H9 (cell line): ENCODE measurements around the gene TRAF2. TPM values are rescaled to one million over a fixed set of nuclear protein-coding genes. Genes with fewer than 3 reads are reported as not detected.

Experiments used
- DNase-seq: peaks from one replicate; pipeline ENCODE4 v3.0.0-alpha.2; 2017
- H2AFZ ChIP-seq: one replicate; pipeline ENCODE4 v1.6.1; 2013; ENCODE audit warnings: mild to moderate bottlenecking, low read length, control low read depth, moderate library complexity
- H2AK5ac ChIP-seq: 2 replicates; pipeline ENCODE4 v1.6.1; 2013; ENCODE audit warnings: low read length, control low read depth, mixed read lengths; ENCODE audit not compliant: insufficient read length
- H2BK120ac ChIP-seq: one replicate; pipeline ENCODE4 v1.6.1; 2013; ENCODE audit warnings: low read depth, mild to moderate bottlenecking, low read length, control low read depth, inconsistent platforms; ENCODE audit not compliant: poor library complexity, severe bottlenecking
- H2BK12ac ChIP-seq: 2 replicates; pipeline ENCODE4 v1.6.1; 2013; ENCODE audit warnings: low read length, control low read depth, mixed read lengths, low read depth; ENCODE audit not compliant: insufficient read length
- H2BK15ac ChIP-seq: 2 replicates; pipeline ENCODE4 v1.6.1; 2013; ENCODE audit warnings: low read depth, low read length, control low read depth
- H2BK20ac ChIP-seq: one replicate; pipeline ENCODE4 v1.6.1; 2013; ENCODE audit warnings: low read depth, mild to moderate bottlenecking, low read length, control low read depth, inconsistent platforms; ENCODE audit not compliant: poor library complexity, severe bottlenecking
- H2BK5ac ChIP-seq: 2 replicates; pipeline ENCODE4 v1.6.1; 2013; ENCODE audit warnings: low read length, control low read depth, mixed read lengths; ENCODE audit not compliant: insufficient read length
- H3K14ac ChIP-seq: 2 replicates; pipeline ENCODE4 v1.6.1; 2013; ENCODE audit warnings: low read length, control low read depth; ENCODE audit not compliant: insufficient read depth
- H3K18ac ChIP-seq: 2 replicates; pipeline ENCODE4 v1.6.1; 2013; ENCODE audit warnings: low read depth, mild to moderate bottlenecking, mixed read lengths, low read length, control low read depth; ENCODE audit not compliant: insufficient read length
- H3K23ac ChIP-seq: 2 replicates; pipeline ENCODE4 v1.6.1; 2013; ENCODE audit warnings: low read length, control low read depth, mixed read lengths, low read depth; ENCODE audit not compliant: insufficient read length
- H3K23me2 ChIP-seq: 2 replicates; pipeline ENCODE4 v1.6.1; 2013; ENCODE audit warnings: low read depth, mild to moderate bottlenecking, mixed read lengths, low read length, control low read depth; ENCODE audit not compliant: insufficient read length, poor library complexity, severe bottlenecking
- H3K27ac ChIP-seq: 2 replicates; pipeline ENCODE4 v1.5.1; 2013; ENCODE audit warnings: low read length, control low read depth, mixed read lengths, low read depth; ENCODE audit not compliant: insufficient read length
- H3K27me3 ChIP-seq: 2 replicates; pipeline ENCODE4 v1.6.1; 2013; ENCODE audit warnings: low read length, control low read depth, inconsistent platforms; ENCODE audit not compliant: insufficient read depth
- H3K4ac ChIP-seq: 2 replicates; pipeline ENCODE4 v1.6.1; 2013; ENCODE audit warnings: low read depth, mild to moderate bottlenecking, control low read depth, inconsistent platforms, low read length, moderate library complexity
- H3K4me1 ChIP-seq: 2 replicates; pipeline ENCODE4 v1.6.1; 2013; ENCODE audit warnings: low read length, control low read depth, inconsistent platforms; ENCODE audit not compliant: insufficient read depth
- H3K4me2 ChIP-seq: 2 replicates; pipeline ENCODE4 v1.6.1; 2013; ENCODE audit warnings: low read length, control low read depth, mixed read lengths; ENCODE audit not compliant: insufficient read length, insufficient read depth
- H3K56ac ChIP-seq: 2 replicates; pipeline ENCODE4 v1.6.1; 2013; ENCODE audit warnings: low read depth, mild to moderate bottlenecking, mixed read lengths, low read length, control low read depth; ENCODE audit not compliant: insufficient read length
- H3K79me1 ChIP-seq: 2 replicates; pipeline ENCODE4 v1.6.1; 2013; ENCODE audit warnings: low read depth, mild to moderate bottlenecking, moderate library complexity, low read length, control low read depth, inconsistent platforms; ENCODE audit not compliant: insufficient read depth, poor library complexity, severe bottlenecking
- H3K79me2 ChIP-seq: 2 replicates; pipeline ENCODE4 v1.6.1; 2013; ENCODE audit warnings: low read length, control low read depth, inconsistent platforms; ENCODE audit not compliant: insufficient read depth
- H3K9ac ChIP-seq: 2 replicates; pipeline ENCODE4 v1.6.1; 2013; ENCODE audit warnings: low read length, control low read depth, mixed read lengths; ENCODE audit not compliant: insufficient read length; ENCODE audit errors: extremely low read depth
- H3K9me3 ChIP-seq: one replicate; pipeline ENCODE4 v1.6.1; 2013; ENCODE audit warnings: low read depth, low read length, inconsistent platforms; ENCODE audit not compliant: control insufficient read depth
- H3T11ph ChIP-seq: one replicate; pipeline ENCODE4 v1.6.1; 2013; ENCODE audit warnings: mild to moderate bottlenecking, low read length, control low read depth, inconsistent platforms
- H4K20me1 ChIP-seq: one replicate; pipeline ENCODE4 v1.6.1; 2013; ENCODE audit not compliant: control insufficient read depth, insufficient read length, insufficient read depth
- H4K5ac ChIP-seq: 2 replicates; pipeline ENCODE4 v1.6.1; 2013; ENCODE audit warnings: low read depth, mild to moderate bottlenecking, mixed read lengths, low read length, control low read depth; ENCODE audit not compliant: insufficient read length
- H4K8ac ChIP-seq: replicated peaks from 2 replicates; pipeline ENCODE4 v1.6.1; 2013; ENCODE audit warnings: low read length, control low read depth, mixed read lengths, low read depth; ENCODE audit not compliant: insufficient read length
- H4K91ac ChIP-seq: 2 replicates; pipeline ENCODE4 v1.6.1; 2013; ENCODE audit warnings: low read depth, mild to moderate bottlenecking, moderate library complexity, mixed read lengths, low read length, control low read depth; ENCODE audit not compliant: insufficient read length
- H3K27ac Mint-ChIP-seq, 3 experiments: 2 replicates in 2 of 3; 3 replicates in 1 of 3; pipeline ENCODE4 v1.8.0; 2020 to 2021; ENCODE audit warnings: mixed read lengths in 3 of 3, mild to moderate bottlenecking in 1 of 3, moderate library complexity in 1 of 3
- H3K27me3 Mint-ChIP-seq: 2 replicates; pipeline ENCODE4 v1.8.0; 2021; ENCODE audit warnings: low read depth, mild to moderate bottlenecking, moderate library complexity, mixed read lengths
- H3K36me3 Mint-ChIP-seq, 3 experiments: 2 replicates in 2 of 3; 3 replicates in 1 of 3; pipeline ENCODE4 v1.8.0; 2020 to 2021; ENCODE audit warnings: low read depth in 3 of 3, mixed read lengths in 3 of 3; ENCODE audit not compliant: insufficient read depth in 1 of 3
- H3K4me1 Mint-ChIP-seq, 2 experiments: 2 replicates each; pipeline ENCODE4 v1.8.0; 2020; ENCODE audit warnings: mixed read lengths in 2 of 2
- H3K4me3 Mint-ChIP-seq, 2 experiments: 2 replicates in 1 of 2; 3 replicates in 1 of 2; pipeline ENCODE4 v1.8.0; 2020 to 2021; ENCODE audit warnings: mild to moderate bottlenecking in 2 of 2, mixed read lengths in 2 of 2, moderate library complexity in 1 of 2
- H3K9me3 Mint-ChIP-seq, 2 experiments: 2 replicates in 1 of 2; 3 replicates in 1 of 2; pipeline ENCODE4 v1.8.0; 2020; ENCODE audit warnings: mild to moderate bottlenecking in 2 of 2, mixed read lengths in 2 of 2, moderate library complexity in 1 of 2
- WGBS: extraction: QIAGEN DNeasy Blood & Tissue Kit; methylation state at CpG from one replicate; pipeline ENCODE4 v1.1.7; 2013; ENCODE audit warnings: missing lambda C conversion rate, low lambda C conversion rate, mixed read lengths; ENCODE audit not compliant: insufficient read length; ENCODE audit errors: extremely low coverage; 5-methylcytosine and 5-hydroxymethylcytosine counted together
- total RNA-seq: library from RNA; stranded (reverse); gene quantifications from 2 replicates; pipeline ENCODE4 v1.2.1, GENCODE V29; 2021
- TF ChIP-seq, protein P1 (sequence below): fragments of 200-600 bp; sonication (generic); conservative IDR thresholded peaks from 3 replicates; pipeline ENCODE4 v1.8.0; 2021; ENCODE audit warnings: antibody characterized with exemption, mild to moderate bottlenecking

Gene TRAF2
- total RNA-seq, 1 experiment from 2014 or later, result 48.8 TPM

GRCh38 chr9:136960212-136960937 lies 74.1 kb downstream of the TRAF2 start:
- Mint-ChIP-seq H3K27ac (no peak overlapping the region), H3K4me3 (no peak overlapping the region), H3K27me3 (peaks cover 12% of the 10 kb centered on the region), H3K9me3 (peaks cover 6% of the 10 kb centered on the region in 2 experiments; a peak in 4 of 5 replicates), H3K4me1 (0 out of 4 replicates have a peak, but pooled peaks cover 0 to 5% of the 10 kb centered on the region in 2 experiments), H3K36me3 (no peaks in the 10 kb centered on the region; a peak in 1 of 7 replicates)
- no peak overlapping the region for H2BK120ac ChIP-seq
- no peak overlapping the region for H3K56ac ChIP-seq
- no peaks in the 10 kb centered on the region for H3K79me2 ChIP-seq
- no peak overlapping the region for H3K9ac ChIP-seq
- H2BK5ac ChIP-seq, result no peak overlapping the region
- no peak overlapping the region for H4K8ac ChIP-seq
- H3K14ac ChIP-seq, result no peak overlapping the region
- H3K23me2 ChIP-seq, result no peaks in the 10 kb centered on the region
- WGBS, result no CpG with 5 or more reads among the region's 19 CpGs
- H3T11ph ChIP-seq, result no peak overlapping the region
- H4K20me1 ChIP-seq, result peaks cover 2% of the 10 kb centered on the region
- DNase-seq, result no peak
- H2BK15ac ChIP-seq, result no peak overlapping the region
- no peak overlapping the region for H2BK12ac ChIP-seq
- H3K18ac ChIP-seq, result no peak overlapping the region
- no peaks in the 10 kb centered on the region for H3K79me1 ChIP-seq
- H2AFZ ChIP-seq, result no peak overlapping the region
- H3K9me3 ChIP-seq, result no peaks in the 10 kb centered on the region
- no peaks in the 10 kb centered on the region for H3K27me3 ChIP-seq
- no peak overlapping the region for H4K91ac ChIP-seq
- H4K5ac ChIP-seq, result no peak overlapping the region
- no peak overlapping the region for H3K23ac ChIP-seq
- H3K4me1 ChIP-seq, result no peaks in the 10 kb centered on the region
- H2BK20ac ChIP-seq, result no peak overlapping the region
- H3K27ac ChIP-seq, result no peak overlapping the region
- H2AK5ac ChIP-seq, result no peak overlapping the region
- TF ChIP-seq, protein P1, sequence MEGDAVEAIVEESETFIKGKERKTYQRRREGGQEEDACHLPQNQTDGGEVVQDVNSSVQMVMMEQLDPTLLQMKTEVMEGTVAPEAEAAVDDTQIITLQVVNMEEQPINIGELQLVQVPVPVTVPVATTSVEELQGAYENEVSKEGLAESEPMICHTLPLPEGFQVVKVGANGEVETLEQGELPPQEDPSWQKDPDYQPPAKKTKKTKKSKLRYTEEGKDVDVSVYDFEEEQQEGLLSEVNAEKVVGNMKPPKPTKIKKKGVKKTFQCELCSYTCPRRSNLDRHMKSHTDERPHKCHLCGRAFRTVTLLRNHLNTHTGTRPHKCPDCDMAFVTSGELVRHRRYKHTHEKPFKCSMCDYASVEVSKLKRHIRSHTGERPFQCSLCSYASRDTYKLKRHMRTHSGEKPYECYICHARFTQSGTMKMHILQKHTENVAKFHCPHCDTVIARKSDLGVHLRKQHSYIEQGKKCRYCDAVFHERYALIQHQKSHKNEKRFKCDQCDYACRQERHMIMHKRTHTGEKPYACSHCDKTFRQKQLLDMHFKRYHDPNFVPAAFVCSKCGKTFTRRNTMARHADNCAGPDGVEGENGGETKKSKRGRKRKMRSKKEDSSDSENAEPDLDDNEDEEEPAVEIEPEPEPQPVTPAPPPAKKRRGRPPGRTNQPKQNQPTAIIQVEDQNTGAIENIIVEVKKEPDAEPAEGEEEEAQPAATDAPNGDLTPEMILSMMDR, result no peak
- no peak overlapping the region for H3K4me2 ChIP-seq
- no peak overlapping the region for H3K4ac ChIP-seq
